Measurements from ENCODE around the gene OR51V1.
"Not testable (repeated sequence)": the region's sequence is repeated elsewhere in the genome, so short reads cannot be mapped to it uniquely, and the experiment has no call there.

The OR51V1 gene

DNA sequence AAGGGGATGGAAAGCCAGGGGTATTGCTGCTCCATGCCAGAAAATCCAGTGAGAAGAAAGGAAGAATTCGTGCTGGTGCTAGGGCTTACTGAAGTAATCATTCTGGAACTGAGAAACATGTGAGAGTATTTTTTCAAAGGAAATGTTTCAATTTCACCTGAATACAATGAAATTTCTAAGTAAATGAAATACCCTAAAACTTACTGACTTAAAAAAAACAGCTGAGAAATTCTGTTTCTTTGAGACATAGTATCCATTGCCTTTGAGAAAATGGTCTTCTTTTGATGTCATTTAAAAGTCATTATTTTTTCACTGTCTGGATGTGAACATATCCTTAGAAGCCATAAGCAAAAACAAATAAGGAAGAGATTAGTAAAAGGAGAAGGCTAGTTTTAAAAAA lies at the start of gene OR51V1:
Gene OR51V1, minus strand, starts transcription at position 101 of the 400 bp plus-strand sequence. Its CDS starts 0 bp downstream, at position 101.
- DNase-seq (ENCODE audit: low read depth in 3 of 3), result no peak

DNA sequence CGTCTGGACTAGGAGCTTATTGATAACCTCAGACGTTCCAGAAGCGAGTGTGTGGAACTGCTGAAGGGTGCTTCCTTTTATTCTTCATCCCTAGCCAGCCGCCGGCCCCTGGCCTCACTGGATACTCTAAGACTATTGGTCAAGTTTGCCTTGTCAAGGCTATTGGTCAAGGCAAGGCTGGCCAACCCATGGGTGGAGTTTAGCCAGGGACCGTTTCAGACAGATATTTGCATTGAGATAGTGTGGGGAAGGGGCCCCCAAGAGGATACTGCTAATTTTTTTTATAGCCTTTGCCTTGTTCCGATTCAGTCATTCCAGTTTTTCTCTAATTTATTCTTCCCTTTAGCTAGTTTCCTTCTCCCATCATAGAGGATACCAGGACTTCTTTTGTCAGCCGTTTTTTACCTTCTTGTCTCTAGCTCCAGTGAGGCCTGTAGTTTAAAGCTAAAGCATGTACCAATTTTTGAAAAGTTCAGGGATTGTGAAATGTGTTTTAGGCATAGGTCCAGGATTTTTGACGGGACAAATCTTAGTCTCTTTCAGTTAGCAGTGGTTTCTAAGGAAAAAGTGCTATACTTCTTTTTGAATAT lies 49.4 kb upstream of the OR51V1 start, which contains the start of gene HBG1:
Gene HBG1, minus strand, starts transcription at position 51 of the 590 bp plus-strand sequence. CDS start 53 bp downstream, outside the sequence.
- DNase-seq (ENCODE audit: low read depth in 3 of 3), result not testable (repeated sequence)

DNA sequence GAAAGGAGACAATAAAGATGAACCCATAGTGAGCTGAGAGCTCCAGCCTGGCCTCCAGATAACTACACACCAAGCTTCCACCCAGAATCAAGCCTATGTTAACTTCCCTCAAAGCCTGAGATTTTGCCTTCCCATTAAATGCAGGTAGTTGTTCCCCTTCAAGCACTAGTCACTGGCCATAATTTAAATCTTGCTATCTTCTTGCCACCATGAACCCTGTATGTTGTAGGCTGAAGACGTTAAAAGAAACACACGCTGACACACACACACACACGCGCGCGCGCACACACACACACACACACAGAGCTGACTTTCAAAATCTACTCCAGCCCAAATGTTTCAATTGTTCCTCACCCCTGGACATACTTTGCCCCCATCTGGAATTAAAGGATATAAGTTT lies 48.0 kb upstream of the OR51V1 start:
- DNase-seq (ENCODE audit: low read depth in 3 of 3), result not testable (repeated sequence)

DNA sequence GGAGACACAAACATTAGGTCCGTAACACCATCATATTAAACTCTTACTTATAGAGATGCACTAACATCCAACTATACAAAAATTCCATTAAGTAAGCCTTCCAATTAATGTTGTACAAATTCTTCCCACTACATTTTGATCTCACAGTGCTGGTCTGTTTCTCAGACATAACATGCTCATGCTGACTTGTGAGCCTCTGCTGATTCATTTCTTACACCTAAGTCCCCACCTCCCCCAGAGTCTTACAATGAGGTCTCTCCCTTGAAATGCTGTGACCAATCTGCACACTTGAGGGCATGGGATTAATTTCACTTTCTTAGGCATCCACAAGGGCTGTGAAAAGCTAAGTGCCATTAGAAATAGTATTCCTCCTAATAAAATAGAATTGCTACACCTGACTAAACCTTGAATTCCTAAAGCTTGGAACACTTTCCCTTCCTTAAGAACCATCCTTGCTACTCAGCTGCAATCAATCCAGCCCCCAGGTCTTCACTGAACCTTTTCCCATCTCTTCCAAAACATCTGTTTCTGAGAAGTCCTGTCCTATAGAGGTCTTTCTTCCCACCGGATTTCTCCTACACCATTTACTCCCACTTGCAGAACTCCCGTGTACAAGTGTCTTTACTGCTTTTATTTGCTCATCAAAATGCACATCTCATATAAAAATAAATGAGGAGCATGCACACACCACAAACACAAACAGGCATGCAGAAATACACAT lies 47.1 kb upstream of the OR51V1 start:
- no peak for DNase-seq (ENCODE audit: low read depth in 3 of 3)

DNA sequence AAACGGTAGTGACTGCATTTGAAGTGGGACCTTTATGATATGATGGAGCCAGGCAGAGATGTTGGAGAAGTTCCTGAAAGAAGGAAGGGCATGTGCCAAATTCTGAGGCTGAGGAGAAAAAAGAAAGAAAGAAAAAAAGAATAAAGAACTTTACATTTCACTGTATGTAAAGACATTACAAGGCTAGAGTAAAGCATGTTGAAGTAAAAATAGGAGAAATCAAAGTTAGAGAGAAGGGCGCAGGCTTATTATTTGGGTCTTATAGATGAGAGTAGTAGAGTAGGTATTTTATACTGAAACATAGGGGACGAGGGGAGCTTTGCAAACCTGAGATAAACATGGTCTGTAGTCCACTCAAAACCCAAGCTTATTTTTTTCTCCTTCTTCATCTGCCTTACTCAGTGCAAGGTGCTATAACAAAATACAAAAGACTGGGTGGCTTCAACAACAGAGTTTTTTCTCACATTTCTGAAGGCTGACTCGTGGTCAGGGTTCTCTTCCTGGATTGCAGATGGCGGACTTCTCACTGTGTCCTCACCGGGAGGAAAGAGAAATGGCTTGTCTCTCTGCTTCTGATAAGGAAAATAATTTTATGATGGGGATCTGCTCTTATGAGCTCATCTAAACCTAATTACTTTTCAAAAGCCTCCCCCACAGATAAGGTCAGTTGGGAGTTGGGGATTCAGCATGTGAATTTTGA lies 46.4 kb upstream of the OR51V1 start:
- no peak for DNase-seq (ENCODE audit: low read depth in 3 of 3)

GRCh38 chr11:5245155-5245554 lies 44.7 kb upstream of the OR51V1 start:
- DNase-seq (ENCODE audit: low read depth in 3 of 3), result no peak

DNA sequence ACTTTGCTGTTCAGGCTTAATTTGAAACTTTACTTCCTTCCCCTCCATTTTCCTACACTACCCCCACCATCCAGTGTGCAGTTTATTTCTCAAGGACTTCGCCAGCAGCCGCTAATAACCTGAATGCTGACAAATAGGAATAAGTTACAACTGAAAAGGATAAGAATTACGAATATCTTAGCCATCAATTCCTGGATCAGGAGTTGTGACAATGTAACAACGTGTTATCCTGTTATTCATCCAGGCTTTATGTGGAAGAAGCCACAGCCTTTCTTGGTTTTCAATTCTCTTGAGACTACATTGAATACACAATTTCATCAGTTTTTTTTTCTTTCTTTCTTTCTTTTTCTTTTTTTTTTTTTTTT lies 43.3 kb upstream of the OR51V1 start:
- DNase-seq (ENCODE audit: low read depth in 3 of 3), result no peak

GRCh38 chr11:5242933-5243815 lies 42.7 kb upstream of the OR51V1 start:
- DNase-seq (ENCODE audit: low read depth in 3 of 3), result no peak

GRCh38 chr11:5242208-5242607 lies 41.7 kb upstream of the OR51V1 start:
- no peak for DNase-seq (ENCODE audit: low read depth in 3 of 3)

GRCh38 chr11:5241458-5241857 lies 41.0 kb upstream of the OR51V1 start:
- no peak for DNase-seq (ENCODE audit: low read depth in 3 of 3)

- no peak for DNase-seq (ENCODE audit: low read depth in 3 of 3)
These were observed 40.0 kb upstream of the OR51V1 start for GRCh38 chr11:5240458-5240857.

GRCh38 chr11:5240056-5240455 lies 39.6 kb upstream of the OR51V1 start:
- no peak for DNase-seq (ENCODE audit: low read depth in 3 of 3)

- DNase-seq (ENCODE audit: low read depth in 3 of 3), result no peak
These were observed 38.6 kb upstream of the OR51V1 start for GRCh38 chr11:5239046-5239445.

DNA sequence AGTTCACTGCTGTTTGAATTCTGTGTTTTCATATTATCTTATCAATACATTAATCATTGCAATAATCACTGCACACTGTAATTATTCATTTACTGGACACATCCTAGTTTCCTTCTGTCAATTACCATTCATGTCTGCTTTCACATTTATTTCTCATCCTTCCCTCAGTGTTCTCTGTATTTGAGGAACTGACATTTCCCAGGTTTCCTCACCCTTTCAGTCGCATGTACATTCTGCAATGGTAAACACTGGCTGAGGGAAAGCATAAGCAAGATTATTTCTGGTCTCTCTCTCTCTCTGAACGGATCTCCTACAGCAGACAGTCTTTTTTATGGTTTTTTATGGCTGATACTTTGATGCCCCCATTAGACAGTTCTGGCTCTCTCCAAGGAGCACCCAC lies 38.0 kb upstream of the OR51V1 start:
- DNase-seq (ENCODE audit: low read depth in 3 of 3), result no peak

DNA sequence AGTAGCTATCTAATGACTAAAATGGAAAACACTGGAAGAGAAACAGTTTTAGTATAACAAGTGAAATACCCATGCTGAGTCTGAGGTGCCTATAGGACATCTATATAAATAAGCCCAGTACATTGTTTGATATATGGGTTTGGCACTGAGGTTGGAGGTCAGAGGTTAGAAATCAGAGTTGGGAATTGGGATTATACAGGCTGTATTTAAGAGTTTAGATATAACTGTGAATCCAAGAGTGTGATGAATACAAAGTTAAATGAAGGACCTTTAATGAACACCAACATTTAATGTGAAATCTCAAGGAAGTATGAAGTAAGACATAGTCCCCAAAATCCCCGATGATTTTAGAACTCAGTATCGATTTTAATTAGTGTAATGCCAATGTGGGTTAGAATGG lies 36.9 kb upstream of the OR51V1 start:
- DNase-seq (ENCODE audit: low read depth in 3 of 3), result no peak

DNA sequence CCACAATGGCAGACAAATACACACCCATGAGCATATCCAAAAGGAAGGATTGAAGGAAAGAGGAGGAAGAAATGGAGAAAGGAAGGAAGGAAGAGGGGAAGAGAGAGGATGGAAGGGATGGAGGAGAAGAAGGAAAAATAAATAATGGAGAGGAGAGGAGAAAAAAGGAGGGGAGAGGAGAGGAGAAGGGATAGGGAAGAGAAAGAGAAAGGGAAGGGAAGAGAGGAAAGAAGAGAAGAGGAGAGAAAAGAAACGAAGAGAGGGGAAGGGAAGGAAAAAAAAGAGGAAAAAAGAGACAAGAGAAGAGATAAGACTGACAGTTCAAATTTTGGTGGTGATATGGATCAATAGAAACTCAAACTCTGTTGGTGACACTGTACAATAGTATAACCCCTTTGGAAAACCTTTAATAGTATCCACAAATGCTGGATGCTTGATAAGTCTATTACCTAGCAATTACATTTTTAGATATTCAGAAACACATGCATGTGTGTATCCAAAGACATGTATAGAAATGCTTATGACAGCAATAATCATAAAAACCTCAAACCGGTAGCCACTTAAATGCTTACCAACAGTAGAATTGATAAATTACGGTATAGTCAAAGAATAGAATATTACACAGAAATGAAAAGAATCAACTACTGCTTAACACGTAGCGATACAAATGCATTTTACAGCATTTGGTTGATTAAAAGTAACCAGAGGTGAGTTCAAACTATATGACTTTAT lies 35.0 kb upstream of the OR51V1 start:
- no peak for DNase-seq (ENCODE audit: low read depth in 3 of 3)

DNA sequence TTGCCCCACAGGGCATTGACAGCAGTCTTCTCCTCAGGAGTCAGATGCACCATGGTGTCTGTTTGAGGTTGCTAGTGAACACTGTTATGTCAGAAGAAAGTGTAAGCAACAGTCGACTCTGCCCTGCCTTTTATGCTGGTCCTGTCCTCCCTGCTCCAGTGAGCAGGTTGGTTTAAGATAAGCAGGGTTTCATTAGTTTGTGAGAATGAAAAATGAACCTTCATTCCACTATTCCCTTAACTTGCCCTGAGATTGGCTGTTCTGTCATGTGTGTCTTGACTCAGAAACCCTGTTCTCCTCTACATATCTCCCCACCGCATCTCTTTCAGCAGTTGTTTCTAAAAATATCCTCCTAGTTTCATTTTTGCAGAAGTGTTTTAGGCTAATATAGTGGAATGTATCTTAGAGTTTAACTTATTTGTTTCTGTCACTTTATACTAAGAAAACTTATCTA lies 33.9 kb upstream of the OR51V1 start, which contains the start of gene HBD:
Gene HBD, minus strand, starts transcription at position 103 of the 454 bp plus-strand sequence. Its CDS starts 50 bp downstream, at position 53.
- DNase-seq (ENCODE audit: low read depth in 3 of 3), result no peak

- no peak for DNase-seq (ENCODE audit: low read depth in 3 of 3)
These were observed 32.8 kb upstream of the OR51V1 start for GRCh38 chr11:5233307-5233706.

- no peak for DNase-seq (ENCODE audit: low read depth in 3 of 3)
These were observed 32.3 kb upstream of the OR51V1 start for GRCh38 chr11:5232821-5233220.

- no peak for DNase-seq (ENCODE audit: low read depth in 3 of 3)
These were observed 31.7 kb upstream of the OR51V1 start for GRCh38 chr11:5232176-5232575.

- no peak for DNase-seq (ENCODE audit: low read depth in 3 of 3)
These were observed 30.6 kb upstream of the OR51V1 start for GRCh38 chr11:5231111-5231510.
